Testis (tissue), 2 donors: ENCODE data around the gene C13orf46.

Experiments used
- POLR2A ChIP-seq: fragments of 450-650 bp; IDR thresholded peaks from one replicate; pipeline ENCODE4 v1.6.1; 2017; ENCODE audit warnings: antibody characterized with exemption, mild to moderate bottlenecking, moderate library complexity
- TF ChIP-seq, protein P1 (sequence below), 3 experiments: fragments of 450-650 bp in 2 of 3; fragments of 200-600 bp in 1 of 3; sonication (generic) in 1 of 3; IDR thresholded peaks; one replicate each; pipeline ENCODE4 v1.5.1; 2016 to 2019; ENCODE audit warnings: antibody characterized with exemption in 3 of 3, mild to moderate bottlenecking in 2 of 3, moderate library complexity in 1 of 3

DNA sequence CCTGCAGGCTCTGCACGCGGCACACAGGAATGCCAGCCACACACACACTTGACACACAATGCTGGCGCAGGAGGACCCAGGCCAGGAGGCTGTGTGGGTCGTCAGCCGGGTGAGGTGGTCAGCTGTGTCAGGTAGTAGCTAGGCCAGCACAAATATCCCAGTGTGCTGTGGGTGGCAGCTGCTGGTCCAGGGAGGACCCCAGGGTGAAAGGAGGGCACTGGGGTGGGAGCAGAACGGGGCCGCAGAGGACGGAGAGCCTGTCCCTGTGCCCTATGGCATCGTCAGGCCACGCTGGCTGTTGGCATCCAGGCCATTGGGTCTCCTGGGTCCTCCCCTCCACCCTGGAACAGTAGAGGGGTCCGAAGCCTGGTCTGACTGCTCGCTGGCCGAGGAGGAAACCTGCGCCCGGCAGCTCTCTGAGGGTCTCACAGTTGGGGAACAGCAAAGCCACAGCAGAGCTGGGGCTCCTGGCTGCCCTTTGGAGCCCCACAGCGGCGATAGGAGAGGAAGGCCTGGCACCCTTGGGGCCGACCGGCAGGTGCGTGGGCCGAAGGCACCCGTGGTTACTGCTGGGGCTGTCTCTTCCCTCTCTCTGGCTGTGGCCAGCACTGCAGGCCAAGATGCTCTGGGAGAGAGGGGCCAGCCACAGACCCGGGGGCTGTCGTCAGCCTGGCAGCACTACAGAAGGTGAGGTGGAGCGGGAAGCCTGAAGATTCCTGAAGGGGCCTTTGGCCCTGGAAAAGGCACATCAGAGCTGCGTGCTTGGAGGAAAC lies 27.3 kb downstream of the C13orf46 start:
- TF ChIP-seq POLR2A: no peak
- TF ChIP-seq, protein P1, sequence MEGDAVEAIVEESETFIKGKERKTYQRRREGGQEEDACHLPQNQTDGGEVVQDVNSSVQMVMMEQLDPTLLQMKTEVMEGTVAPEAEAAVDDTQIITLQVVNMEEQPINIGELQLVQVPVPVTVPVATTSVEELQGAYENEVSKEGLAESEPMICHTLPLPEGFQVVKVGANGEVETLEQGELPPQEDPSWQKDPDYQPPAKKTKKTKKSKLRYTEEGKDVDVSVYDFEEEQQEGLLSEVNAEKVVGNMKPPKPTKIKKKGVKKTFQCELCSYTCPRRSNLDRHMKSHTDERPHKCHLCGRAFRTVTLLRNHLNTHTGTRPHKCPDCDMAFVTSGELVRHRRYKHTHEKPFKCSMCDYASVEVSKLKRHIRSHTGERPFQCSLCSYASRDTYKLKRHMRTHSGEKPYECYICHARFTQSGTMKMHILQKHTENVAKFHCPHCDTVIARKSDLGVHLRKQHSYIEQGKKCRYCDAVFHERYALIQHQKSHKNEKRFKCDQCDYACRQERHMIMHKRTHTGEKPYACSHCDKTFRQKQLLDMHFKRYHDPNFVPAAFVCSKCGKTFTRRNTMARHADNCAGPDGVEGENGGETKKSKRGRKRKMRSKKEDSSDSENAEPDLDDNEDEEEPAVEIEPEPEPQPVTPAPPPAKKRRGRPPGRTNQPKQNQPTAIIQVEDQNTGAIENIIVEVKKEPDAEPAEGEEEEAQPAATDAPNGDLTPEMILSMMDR (IDR thresholded peaks at IDR 0.05): no peak
